IMR-90 (cell line): Measurements from ENCODE around the gene TSPAN4. TPM values are rescaled to one million over a fixed set of nuclear protein-coding genes. Genes with fewer than 3 reads are reported as not detected.

Experiments
- ATAC-seq: fragments of 200-7000 bp; cut with Tn5 transposase; 2 replicates; pipeline ENCODE4 v1.9.1; 2020; ENCODE audit warnings: low read depth, mild to moderate bottlenecking, moderate library complexity
- BruUV-seq: library from RNA; stranded (reverse); fragments of 400-500 nt; replicated peaks from 2 replicates; lab custom pipeline; 2021; lab: Mats Ljungman, UMichigan
- CTCF ChIA-PET: fragments of 300-600 bp; formaldehyde crosslinking; extraction: SDS; loops from one replicate; lab custom pipeline; 2021; ENCODE audit warnings: antibody characterized with exemption; lab: Yijun Ruan, JAX
- POLR2A ChIA-PET: fragments of 300-600 bp; sonication (Branson Sonifier 250); formaldehyde crosslinking; loops from one replicate; lab custom pipeline; 2022; ENCODE audit warnings: antibody characterized with exemption; ENCODE audit not compliant: unreplicated experiment; lab: Charles Lee
- DNase-seq: peaks from one replicate; pipeline ENCODE4 v3.0.0; 2013
- H2AFZ ChIP-seq: replicated peaks from 2 replicates; pipeline ENCODE3; 2013; ENCODE audit warnings: low read length, mild to moderate bottlenecking; ENCODE audit not compliant: poor library complexity
- H2AK5ac ChIP-seq: 2 replicates; pipeline ENCODE4 v1.6.1; 2013; ENCODE audit warnings: low read depth, low read length, inconsistent platforms
- H2AK9ac ChIP-seq: replicated peaks from 2 replicates; pipeline ENCODE3; 2013; ENCODE audit warnings: mild to moderate bottlenecking, low read depth, low read length, moderate library complexity; ENCODE audit not compliant: poor library complexity
- H2BK120ac ChIP-seq: 2 replicates; pipeline ENCODE4 v1.6.1; 2013; ENCODE audit warnings: low read depth, low read length, inconsistent platforms
- H2BK15ac ChIP-seq: 3 replicates; pipeline ENCODE4 v1.6.1; 2013; ENCODE audit warnings: low read depth, low read length, inconsistent platforms
- H2BK20ac ChIP-seq: 2 replicates; pipeline ENCODE4 v1.6.1; 2013; ENCODE audit warnings: low read depth, mild to moderate bottlenecking, inconsistent platforms, low read length, moderate library complexity
- H2BK5ac ChIP-seq: 2 replicates; pipeline ENCODE4 v1.6.1; 2013; ENCODE audit warnings: mild to moderate bottlenecking, low read depth, low read length, inconsistent platforms; ENCODE audit not compliant: poor library complexity, severe bottlenecking
- H3K14ac ChIP-seq: replicated peaks from 2 replicates; pipeline ENCODE4 v1.6.1; 2013; ENCODE audit warnings: low read depth, low read length, inconsistent platforms
- H3K18ac ChIP-seq: 2 replicates; pipeline ENCODE4 v1.6.1; 2013; ENCODE audit warnings: low read depth, low read length, control low read depth
- H3K23ac ChIP-seq: 2 replicates; pipeline ENCODE4 v1.6.1; 2013; ENCODE audit warnings: low read depth, low read length, inconsistent platforms
- H3K27ac ChIP-seq: 2 replicates; pipeline ENCODE4 v1.5.1; 2013; ENCODE audit warnings: mild to moderate bottlenecking, control low read depth, low read length; ENCODE audit not compliant: insufficient read depth
- H3K27me3 ChIP-seq: 2 replicates; pipeline ENCODE4 v1.6.1; 2013; ENCODE audit warnings: low read length; ENCODE audit not compliant: control insufficient read depth, insufficient read depth
- H3K36me3 ChIP-seq: 2 replicates; pipeline ENCODE4 v1.6.1; 2013; ENCODE audit warnings: low read length, mixed read lengths; ENCODE audit not compliant: control insufficient read depth, insufficient read depth
- H3K4ac ChIP-seq: 2 replicates; pipeline ENCODE4 v1.6.1; 2013; ENCODE audit warnings: low read depth, low read length, inconsistent platforms
- H3K4me1 ChIP-seq: 2 replicates; pipeline ENCODE4 v1.6.1; 2013; ENCODE audit warnings: low read length, mixed read lengths; ENCODE audit not compliant: control insufficient read depth, insufficient read depth
- H3K4me2 ChIP-seq: 2 replicates; pipeline ENCODE4 v1.6.1; 2013; ENCODE audit warnings: low read depth, mild to moderate bottlenecking, control low read depth, low read length, moderate library complexity
- H3K4me3 ChIP-seq: 2 replicates; pipeline ENCODE4 v1.5.1; 2013; ENCODE audit warnings: low read depth, mild to moderate bottlenecking, control low read depth, low read length, moderate library complexity; ENCODE audit not compliant: insufficient read depth
- H3K56ac ChIP-seq: 2 replicates; pipeline ENCODE4 v1.6.1; 2013; ENCODE audit warnings: low read length, inconsistent platforms; ENCODE audit not compliant: insufficient read depth; ENCODE audit errors: extremely low read depth
- H3K79me1 ChIP-seq, 2 experiments: 2 replicates each; pipeline ENCODE4 v1.6.1; 2013; ENCODE audit warnings: low read length in 2 of 2, inconsistent platforms in 1 of 2, low read depth in 1 of 2
- H3K9ac ChIP-seq: 2 replicates; pipeline ENCODE4 v1.6.1; 2013; ENCODE audit warnings: low read depth, low read length, control low read depth
- H3K9me1 ChIP-seq: 2 replicates; pipeline ENCODE4 v1.6.1; 2013; ENCODE audit warnings: low read length, inconsistent platforms; ENCODE audit not compliant: insufficient read depth
- H3K9me3 ChIP-seq: 2 replicates; pipeline ENCODE4 v1.6.1; 2013; ENCODE audit warnings: low read length; ENCODE audit not compliant: control insufficient read depth, insufficient read depth
- H4K20me1 ChIP-seq: 2 replicates; pipeline ENCODE4 v1.6.1; 2013; ENCODE audit warnings: low read length, inconsistent platforms; ENCODE audit not compliant: insufficient read depth
- H4K5ac ChIP-seq: 2 replicates; pipeline ENCODE4 v1.6.1; 2013; ENCODE audit warnings: mild to moderate bottlenecking, low read depth, low read length, control low read depth
- H4K8ac ChIP-seq, 2 experiments: 2 replicates each; pipeline ENCODE4 v1.6.1; 2013; ENCODE audit warnings: low read depth in 2 of 2, low read length in 2 of 2, control low read depth in 1 of 2, inconsistent platforms in 1 of 2
- H4K91ac ChIP-seq: 2 replicates; pipeline ENCODE4 v1.6.1; 2013; ENCODE audit warnings: low read depth, low read length, inconsistent platforms; ENCODE audit not compliant: insufficient read depth
- NFE2L2 ChIP-seq: fragments of 150-350 bp; IDR thresholded peaks from 2 replicates; pipeline ENCODE4 v1.6.1; 2016; ENCODE audit warnings: low read depth, mild to moderate bottlenecking, low read length
- WGBS, 2 experiments: methylation state at CpG; one replicate each; pipeline versions ENCODE4 v1.1.5 to v1.1.7; 2013; ENCODE audit warnings: missing lambda C conversion rate in 2 of 2; ENCODE audit not compliant: insufficient read length in 1 of 2; ENCODE audit errors: extremely low coverage in 2 of 2; 5-methylcytosine and 5-hydroxymethylcytosine counted together
- dilution Hi-C: fragments of 300-500 bp; cut with HindIII; formaldehyde crosslinking; loops from one replicate; pipeline ENCODE4 v1.14.3; 2018; ENCODE audit warnings: low sequenced_read_pairs; ENCODE audit not compliant: unreplicated experiment
- in situ Hi-C: fragments of 300-500 bp; cut with MboI; formaldehyde crosslinking; loops from 3 replicates; pipeline ENCODE4 v1.14.3; 2019; ENCODE audit warnings: low sequenced_read_pairs, inconsistent platforms, mixed read lengths
- intact Hi-C: fragments of 100-400 bp; cut with micrococcal nuclease; formaldehyde crosslinking; loops from 2 replicates; pipeline ENCODE4 v1.10.0; 2022
- polyA plus RNA-seq, 3 experiments: library from polyadenylated mRNA; depleted of rRNA; stranded (reverse); fragments of >200 nt; gene quantifications; 2 replicates each; pipeline ENCODE4 v1.2.3, GENCODE V29; 2012; ENCODE audit warnings: low replicate concordance in 1 of 3
- total RNA-seq: library from RNA; depleted of rRNA; stranded (reverse); fragments of >200 nt; gene quantifications from 2 replicates; pipeline ENCODE4 v1.2.3, GENCODE V29; 2012
- TF ChIP-seq, protein P1 (sequence below): fragments of 150-350 bp; IDR thresholded peaks from 2 replicates; pipeline ENCODE4 v1.6.1; 2017; ENCODE audit warnings: mild to moderate bottlenecking, antibody characterized with exemption, low read length, low read depth

TSPAN4 gene
- total and polyA plus RNA-seq, 2 of the 4 experiments (the other 2 are of a cell fraction) = 161 to 293 TPM

DNA sequence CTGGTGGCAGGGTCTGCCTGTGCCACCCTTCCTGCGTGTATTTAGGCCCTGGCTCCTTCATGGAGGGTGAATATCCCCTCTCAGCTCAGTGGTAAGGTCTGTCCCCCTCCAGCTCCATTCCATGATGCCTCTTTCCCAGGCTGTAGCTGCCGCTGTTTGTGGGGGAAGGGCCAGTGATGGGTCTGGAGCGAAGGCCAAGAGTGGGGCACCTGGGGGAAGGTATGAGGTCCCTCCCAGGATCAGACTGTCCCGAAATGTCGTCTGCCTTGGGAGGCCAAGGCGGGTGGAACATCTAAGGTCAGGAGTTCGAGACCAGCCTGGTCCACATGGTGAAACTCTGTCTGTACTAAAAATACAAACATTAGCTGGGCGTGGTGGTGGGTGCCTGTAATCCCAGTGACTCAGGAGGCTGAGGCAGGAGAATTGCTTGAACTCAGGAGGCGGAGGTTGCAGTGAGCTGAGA, 8.8 kb upstream of the TSPAN4 start:
- peaks cover 67% of the 10 kb centered on the region for H4K20me1 ChIP-seq
- CTCF ChIA-PET = interaction anchor here (0.8 kb wide), 1 partner anchor 51 kb away, joined by 3 read pairs; no protein-coding TSS in a partner anchor

More for the DNA sequence above, 8.8 kb upstream of the TSPAN4 start:
- H4K91ac ChIP-seq = peak overlapping the region; percentile 77; the same call in 1 of the 2 replicates
- H3K9me3 ChIP-seq = no peaks in the 10 kb centered on the region
- H3K36me3 ChIP-seq = peaks cover 27% of the 10 kb centered on the region
- peak overlapping the region; percentile 84 for H3K4me3 ChIP-seq
- peak overlapping the region; percentile 98 for H3K4ac ChIP-seq
- H2AK9ac ChIP-seq = peak overlapping the region; percentile 100
- TF ChIP-seq, protein P1, sequence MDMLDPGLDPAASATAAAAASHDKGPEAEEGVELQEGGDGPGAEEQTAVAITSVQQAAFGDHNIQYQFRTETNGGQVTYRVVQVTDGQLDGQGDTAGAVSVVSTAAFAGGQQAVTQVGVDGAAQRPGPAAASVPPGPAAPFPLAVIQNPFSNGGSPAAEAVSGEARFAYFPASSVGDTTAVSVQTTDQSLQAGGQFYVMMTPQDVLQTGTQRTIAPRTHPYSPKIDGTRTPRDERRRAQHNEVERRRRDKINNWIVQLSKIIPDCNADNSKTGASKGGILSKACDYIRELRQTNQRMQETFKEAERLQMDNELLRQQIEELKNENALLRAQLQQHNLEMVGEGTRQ = no peak
- TF ChIP-seq NFE2L2 = 0 out of 2 replicates have a peak, but pooled peaks have one; percentile 4
- peak overlapping the region; percentile 51; the same call in 1 of the 2 replicates for H2BK120ac ChIP-seq
- H3K27ac ChIP-seq = peak overlapping the region; percentile 93
- H3K79me1 ChIP-seq = peaks cover 15 to 58% of the 10 kb centered on the region in 2 experiments
- dilution Hi-C loops (no loop called here), in situ Hi-C loops (no loop called here), intact Hi-C loops (no loop called here)
- H3K9ac ChIP-seq = peak overlapping the region; percentile 94
- peak overlapping the region; percentile 32; the same call in 1 of the 2 replicates for H3K56ac ChIP-seq
- peaks cover 41% of the 10 kb centered on the region for H3K4me1 ChIP-seq
- H3K14ac ChIP-seq = peak overlapping the region; percentile 99
- H2AFZ ChIP-seq = no peak overlapping the region
- DNase-seq (no peak), ATAC-seq (no peak)
- peaks cover 21% of the 10 kb centered on the region for H3K9me1 ChIP-seq
- H3K23ac ChIP-seq = peak overlapping the region; percentile 96
- 20% methylated on average over 2 of the region's 9 CpGs; no CpG with 5 or more reads in 1 of the 2 experiments for WGBS, 2 experiments
- POLR2A ChIA-PET = interaction anchor here (0.9 to 1.9 kb wide), 4 partner anchors 9 to 15 kb away, joined by 3 to 6 read pairs (median 5); partner anchors contain the start of genes PNPLA2 and TSPAN4
- peak overlapping the region in 1 of 2 experiments; percentile 14; a peak in 1 of 4 replicates for H4K8ac ChIP-seq
- H2BK5ac ChIP-seq = peak overlapping the region; percentile 93
- H3K18ac ChIP-seq = no peak overlapping the region
- peak overlapping the region; percentile 83 for H3K4me2 ChIP-seq
- H4K5ac ChIP-seq = 0 out of 2 replicates have a peak overlapping the region, but pooled peaks have one; percentile 33
- BruUV-seq = no TSS peak
- no peaks in the 10 kb centered on the region for H3K27me3 ChIP-seq
- no peak overlapping the region for H2BK20ac ChIP-seq
- H2BK15ac ChIP-seq = peak overlapping the region; percentile 34; the same call in 1 of the 3 replicates
- peak overlapping the region; percentile 94 for H2AK5ac ChIP-seq
